Measurements from ENCODE around the gene NOP10.

NOP10 gene

GRCh38 chr15:34332553-34333120, 10.3 kb downstream of the NOP10 start:
- Histone ChIP-seq H3K4me1 (ENCODE audit: control insufficient read depth in 1 of 2, insufficient read depth in 2 of 2, low read length in 2 of 2) (peaks cover 10 to 11% of the 10 kb centered on the region in 2 donors), H3K36me3 (ENCODE audit: control insufficient read depth in 1 of 2, insufficient read depth in 2 of 2, low read length in 2 of 2) (no peaks in the 10 kb centered on the region), H3K9me3 (ENCODE audit: control insufficient read depth in 1 of 2, low read length in 2 of 2) (no peaks in the 10 kb centered on the region), H3K4me3 (ENCODE audit: low read depth in 1 of 2, low read length in 2 of 2) (no peak overlapping the region), H3K9ac (ENCODE audit: low read depth in 1 of 2, low read length in 2 of 2) (no peak overlapping the region), H3K27me3 (ENCODE audit: control insufficient read depth in 1 of 2, insufficient read depth in 2 of 2, low read length in 2 of 2) (no peaks in the 10 kb centered on the region), H3K27ac (ENCODE audit: low read depth, low read length) (no peak overlapping the region)

- H3K9ac ChIP-seq (ENCODE audit: low read depth in 1 of 2, low read length in 2 of 2), result no peak overlapping the region
- H3K36me3 ChIP-seq (ENCODE audit: control insufficient read depth in 1 of 2, insufficient read depth in 2 of 2, low read length in 2 of 2), result no peaks in the 10 kb centered on the region
- H3K27me3 ChIP-seq (ENCODE audit: control insufficient read depth in 1 of 2, insufficient read depth in 2 of 2, low read length in 2 of 2), result no peaks in the 10 kb centered on the region
- H3K9me3 ChIP-seq (ENCODE audit: control insufficient read depth in 1 of 2, low read length in 2 of 2), result no peaks in the 10 kb centered on the region
- no peak overlapping the region for H3K27ac ChIP-seq (ENCODE audit: low read depth, low read length)
- H3K4me1 ChIP-seq (ENCODE audit: control insufficient read depth in 1 of 2, insufficient read depth in 2 of 2, low read length in 2 of 2), result peaks cover 7 to 10% of the 10 kb centered on the region in 2 donors
- no peak overlapping the region for H3K4me3 ChIP-seq (ENCODE audit: low read depth in 1 of 2, low read length in 2 of 2)
Measured at GRCh38 chr15:34331809-34332208, 11.1 kb downstream of the NOP10 start.

- no peak overlapping the region for H3K27ac ChIP-seq (ENCODE audit: low read depth, low read length)
- peaks cover 5% of the 10 kb centered on the region in 2 donors for H3K4me1 ChIP-seq (ENCODE audit: control insufficient read depth in 1 of 2, insufficient read depth in 2 of 2, low read length in 2 of 2)
Measured at GRCh38 chr15:34330279-34330678, 12.7 kb downstream of the NOP10 start.

GRCh38 chr15:34329006-34329405, 13.9 kb downstream of the NOP10 start:
- Histone ChIP-seq H3K27ac (ENCODE audit: low read depth, low read length) (no peak overlapping the region), H3K4me3 (ENCODE audit: low read depth in 1 of 2, low read length in 2 of 2) (no peak overlapping the region), H3K4me1 (ENCODE audit: control insufficient read depth in 1 of 2, insufficient read depth in 2 of 2, low read length in 2 of 2) (no peaks in the 10 kb centered on the region), H3K9me3 (ENCODE audit: control insufficient read depth in 1 of 2, low read length in 2 of 2) (no peaks in the 10 kb centered on the region), H3K27me3 (ENCODE audit: control insufficient read depth in 1 of 2, insufficient read depth in 2 of 2, low read length in 2 of 2) (no peaks in the 10 kb centered on the region), H3K9ac (ENCODE audit: low read depth in 1 of 2, low read length in 2 of 2) (no peak overlapping the region), H3K36me3 (ENCODE audit: control insufficient read depth in 1 of 2, insufficient read depth in 2 of 2, low read length in 2 of 2) (no peaks in the 10 kb centered on the region)

More at GRCh38 chr15:34330279-34330678, 12.7 kb downstream of the NOP10 start:
- Histone ChIP-seq H3K9me3 (ENCODE audit: control insufficient read depth in 1 of 2, low read length in 2 of 2) (no peaks in the 10 kb centered on the region), H3K9ac (ENCODE audit: low read depth in 1 of 2, low read length in 2 of 2) (no peak overlapping the region), H3K27me3 (ENCODE audit: control insufficient read depth in 1 of 2, insufficient read depth in 2 of 2, low read length in 2 of 2) (no peaks in the 10 kb centered on the region), H3K36me3 (ENCODE audit: control insufficient read depth in 1 of 2, insufficient read depth in 2 of 2, low read length in 2 of 2) (no peaks in the 10 kb centered on the region), H3K4me3 (ENCODE audit: low read depth in 1 of 2, low read length in 2 of 2) (no peak overlapping the region)

- H3K4me1 ChIP-seq (ENCODE audit: control insufficient read depth in 1 of 2, insufficient read depth in 2 of 2, low read length in 2 of 2), result no peaks in the 10 kb centered on the region
- H3K9me3 ChIP-seq (ENCODE audit: control insufficient read depth in 1 of 2, low read length in 2 of 2), result no peaks in the 10 kb centered on the region
- no peak overlapping the region for H3K4me3 ChIP-seq (ENCODE audit: low read depth in 1 of 2, low read length in 2 of 2)
- H3K9ac ChIP-seq (ENCODE audit: low read depth in 1 of 2, low read length in 2 of 2), result no peak overlapping the region
- peak overlapping the region; percentile 13 for H3K27ac ChIP-seq (ENCODE audit: low read depth, low read length)
- no peaks in the 10 kb centered on the region for H3K36me3 ChIP-seq (ENCODE audit: control insufficient read depth in 1 of 2, insufficient read depth in 2 of 2, low read length in 2 of 2)
- H3K27me3 ChIP-seq (ENCODE audit: control insufficient read depth in 1 of 2, insufficient read depth in 2 of 2, low read length in 2 of 2), result no peaks in the 10 kb centered on the region
Measured at GRCh38 chr15:34327906-34328305, 15.0 kb downstream of the NOP10 start.

- Histone ChIP-seq H3K36me3 (ENCODE audit: control insufficient read depth in 1 of 2, insufficient read depth in 2 of 2, low read length in 2 of 2) (no peaks in the 10 kb centered on the region), H3K9ac (ENCODE audit: low read depth in 1 of 2, low read length in 2 of 2) (no peak overlapping the region), H3K9me3 (ENCODE audit: control insufficient read depth in 1 of 2, low read length in 2 of 2) (no peaks in the 10 kb centered on the region), H3K4me1 (ENCODE audit: control insufficient read depth in 1 of 2, insufficient read depth in 2 of 2, low read length in 2 of 2) (no peaks in the 10 kb centered on the region), H3K4me3 (ENCODE audit: low read depth in 1 of 2, low read length in 2 of 2) (no peak overlapping the region), H3K27me3 (ENCODE audit: control insufficient read depth in 1 of 2, insufficient read depth in 2 of 2, low read length in 2 of 2) (no peaks in the 10 kb centered on the region), H3K27ac (ENCODE audit: low read depth, low read length) (no peak overlapping the region)
Measured at GRCh38 chr15:34325368-34325767, 17.6 kb downstream of the NOP10 start.

GRCh38 chr15:34324933-34325332, 18.0 kb downstream of the NOP10 start:
- Histone ChIP-seq H3K4me1 (ENCODE audit: control insufficient read depth in 1 of 2, insufficient read depth in 2 of 2, low read length in 2 of 2) (no peaks in the 10 kb centered on the region), H3K9ac (ENCODE audit: low read depth in 1 of 2, low read length in 2 of 2) (no peak overlapping the region), H3K9me3 (ENCODE audit: control insufficient read depth in 1 of 2, low read length in 2 of 2) (no peaks in the 10 kb centered on the region), H3K36me3 (ENCODE audit: control insufficient read depth in 1 of 2, insufficient read depth in 2 of 2, low read length in 2 of 2) (no peaks in the 10 kb centered on the region), H3K4me3 (ENCODE audit: low read depth in 1 of 2, low read length in 2 of 2) (no peak overlapping the region), H3K27me3 (ENCODE audit: control insufficient read depth in 1 of 2, insufficient read depth in 2 of 2, low read length in 2 of 2) (no peaks in the 10 kb centered on the region), H3K27ac (ENCODE audit: low read depth, low read length) (no peak overlapping the region)

GRCh38 chr15:34323217-34323616, 19.7 kb downstream of the NOP10 start:
- Histone ChIP-seq H3K4me3 (ENCODE audit: low read depth in 1 of 2, low read length in 2 of 2) (no peak overlapping the region), H3K9ac (ENCODE audit: low read depth in 1 of 2, low read length in 2 of 2) (no peak overlapping the region), H3K9me3 (ENCODE audit: control insufficient read depth in 1 of 2, low read length in 2 of 2) (no peaks in the 10 kb centered on the region), H3K4me1 (ENCODE audit: control insufficient read depth in 1 of 2, insufficient read depth in 2 of 2, low read length in 2 of 2) (no peaks in the 10 kb centered on the region), H3K27ac (ENCODE audit: low read depth, low read length) (no peak overlapping the region), H3K36me3 (ENCODE audit: control insufficient read depth in 1 of 2, insufficient read depth in 2 of 2, low read length in 2 of 2) (no peaks in the 10 kb centered on the region), H3K27me3 (ENCODE audit: control insufficient read depth in 1 of 2, insufficient read depth in 2 of 2, low read length in 2 of 2) (no peaks in the 10 kb centered on the region)

- Histone ChIP-seq H3K27ac (ENCODE audit: low read depth, low read length) (no peak overlapping the region), H3K9ac (ENCODE audit: low read depth in 1 of 2, low read length in 2 of 2) (peak overlapping the region; percentile 59), H3K4me1 (ENCODE audit: control insufficient read depth in 1 of 2, insufficient read depth in 2 of 2, low read length in 2 of 2) (peaks cover 5 to 7% of the 10 kb centered on the region in 2 donors)
Measured at GRCh38 chr15:34318277-34319079, 24.5 kb downstream of the NOP10 start.

More at GRCh38 chr15:34318277-34319079, 24.5 kb downstream of the NOP10 start:
- Histone ChIP-seq H3K9me3 (ENCODE audit: control insufficient read depth in 1 of 2, low read length in 2 of 2) (no peaks in the 10 kb centered on the region), H3K36me3 (ENCODE audit: control insufficient read depth in 1 of 2, insufficient read depth in 2 of 2, low read length in 2 of 2) (no peaks in the 10 kb centered on the region), H3K4me3 (ENCODE audit: low read depth in 1 of 2, low read length in 2 of 2) (peak overlapping the region; percentile 78 to 79), H3K27me3 (ENCODE audit: control insufficient read depth in 1 of 2, insufficient read depth in 2 of 2, low read length in 2 of 2) (no peaks in the 10 kb centered on the region)

Measured in duodenal mucosa (tissue), 2 donors.